ENCODE results near the gene RBM39.
"Not testable (repeated sequence)": the region's sequence is repeated elsewhere in the genome, so short reads cannot be mapped to it uniquely, and the experiment has no call there.

GRCh38 chr20:35705894-35706293 is 36.2 kb downstream of the RBM39 start:
- not testable (repeated sequence) for TF ChIP-seq POLR2A (IDR thresholded peaks at IDR 0.05; ENCODE audit: low read length); GATA1 (IDR thresholded peaks at IDR 0.05; ENCODE audit: low read depth, low read length)
